Left lobe of liver (tissue), 2 donors: Measurements from ENCODE around the gene CPEB3. TPM values are rescaled to one million over a fixed set of nuclear protein-coding genes. Genes with fewer than 3 reads are reported as not detected.
"Not testable (repeated sequence)": the region's sequence is repeated elsewhere in the genome, so short reads cannot be mapped to it uniquely, and the experiment has no call there.

ENCODE experiments used
- ATAC-seq: fragments of 200-7000 bp; cut with Tn5 transposase; one replicate; pipeline ENCODE4 v1.9.1; 2020; ENCODE audit warnings: mild to moderate bottlenecking, moderate library complexity
- DNase-seq: peaks from one replicate; pipeline ENCODE4 v3.0.0-alpha.2; 2020; ENCODE audit warnings: low spot score
- total RNA-seq: library from RNA; stranded (reverse); gene quantifications from one replicate; pipeline ENCODE4 v1.2.1, GENCODE V29; 2021
- donor health status: DM: no; HTN: no; CAD: no; lungs with moderate emphysema.
- donor health status: DM: no; HTN: yes; CAD: no.

Gene CPEB3
- total RNA-seq, 1 donor from 2014 or later = 12.7 TPM

- ATAC-seq = no peak
Observed at GRCh38 chr10:92052741-92053140, 238.1 kb downstream of the CPEB3 start.

GRCh38 chr10:92052088-92052487 is 238.8 kb downstream of the CPEB3 start:
- DNase-seq (no peak), ATAC-seq (no peak)

More at GRCh38 chr10:92052741-92053140, 238.1 kb downstream of the CPEB3 start:
- no peak for DNase-seq

GRCh38 chr10:92047215-92047614 is 243.7 kb downstream of the CPEB3 start:
- DNase-seq = no peak
- ATAC-seq = no peak

GRCh38 chr10:92045641-92046106 is 245.2 kb downstream of the CPEB3 start:
- ATAC-seq (no peak), DNase-seq (no peak)

GRCh38 chr10:92042541-92042940 is 248.3 kb downstream of the CPEB3 start:
- ATAC-seq = no peak
- DNase-seq = no peak

- no peak for DNase-seq
- ATAC-seq = no peak
Observed at GRCh38 chr10:92038949-92039348, 251.9 kb downstream of the CPEB3 start.

- DNase-seq, ATAC-seq: not testable (repeated sequence)
Observed at GRCh38 chr10:92033070-92033469, 257.8 kb downstream of the CPEB3 start.

- no peak for DNase-seq
- no peak for ATAC-seq
Observed at GRCh38 chr10:92031580-92031979, 259.3 kb downstream of the CPEB3 start.

GRCh38 chr10:92027141-92027540 is 263.7 kb downstream of the CPEB3 start:
- no peak for ATAC-seq
- no peak for DNase-seq

GRCh38 chr10:92025340-92025739 is 265.5 kb downstream of the CPEB3 start:
- DNase-seq, ATAC-seq: not testable (repeated sequence)

- ATAC-seq (no peak), DNase-seq (no peak)
Observed at GRCh38 chr10:92024700-92025099, 266.2 kb downstream of the CPEB3 start.

GRCh38 chr10:92014620-92015019 is 276.3 kb downstream of the CPEB3 start:
- DNase-seq (no peak), ATAC-seq (no peak)

- no peak for DNase-seq
Observed at GRCh38 chr10:92011560-92012214, 279.2 kb downstream of the CPEB3 start.

GRCh38 chr10:92010047-92010735 is 280.7 kb downstream of the CPEB3 start:
- DNase-seq (no peak), ATAC-seq (no peak)

More at GRCh38 chr10:92011560-92012214, 279.2 kb downstream of the CPEB3 start:
- no peak for ATAC-seq

GRCh38 chr10:92009445-92009844 is 281.4 kb downstream of the CPEB3 start:
- ATAC-seq (no peak), DNase-seq (no peak)

GRCh38 chr10:92005978-92006377 is 284.9 kb downstream of the CPEB3 start:
- ATAC-seq = peak; percentile 69
- no peak for DNase-seq

GRCh38 chr10:92003258-92003657 is 287.6 kb downstream of the CPEB3 start:
- no peak for ATAC-seq
- no peak for DNase-seq

GRCh38 chr10:92001995-92002394 is 288.9 kb downstream of the CPEB3 start:
- DNase-seq (no peak), ATAC-seq (no peak)

GRCh38 chr10:92001581-92001980 is 289.3 kb downstream of the CPEB3 start:
- ATAC-seq (no peak), DNase-seq (no peak)
